ENCODE results near the gene KDM4D.
"Not testable (repeated sequence)": the region's sequence is repeated elsewhere in the genome, so short reads cannot be mapped to it uniquely, and the experiment has no call there.

The KDM4D gene

GRCh38 chr11:95024958-95025357, 51.4 kb downstream of the KDM4D start, which contains the start of gene KDM4E:
Gene KDM4E, plus strand, starts transcription at chr11:95025258. Its CDS starts 300 bp downstream, at chr11:95025558.
- no peak for DNase-seq (ENCODE audit: low read depth)
- TF ChIP-seq CTCF (conservative IDR thresholded peaks at IDR 0.05; ENCODE audit: low read depth, low read length): no peak
- H3K4me3 ChIP-seq (ENCODE audit: low read length): no peak within 1 kb of the TSS

- not testable (repeated sequence) for DNase-seq (ENCODE audit: low read depth); H3K4me3 ChIP-seq (ENCODE audit: low read length)
These were observed 52.1 kb downstream of the KDM4D start for GRCh38 chr11:95025594-95025993.

GRCh38 chr11:95028357-95028756, 54.8 kb downstream of the KDM4D start:
- no peak for DNase-seq (ENCODE audit: low read depth)
- no peak overlapping the region for H3K4me3 ChIP-seq (ENCODE audit: low read length)
- TF ChIP-seq CTCF (conservative IDR thresholded peaks at IDR 0.05; ENCODE audit: low read depth, low read length): no peak

GRCh38 chr11:95033051-95033450, 59.5 kb downstream of the KDM4D start:
- DNase-seq (ENCODE audit: low read depth): no peak
- no peak for TF ChIP-seq CTCF (conservative IDR thresholded peaks at IDR 0.05; ENCODE audit: low read depth, low read length)
- H3K4me3 ChIP-seq (ENCODE audit: low read length): no peak overlapping the region

- no peak for DNase-seq (ENCODE audit: low read depth)
- TF ChIP-seq CTCF (conservative IDR thresholded peaks at IDR 0.05; ENCODE audit: low read depth, low read length): no peak
These were observed 61.8 kb downstream of the KDM4D start for GRCh38 chr11:95035316-95035715.

GRCh38 chr11:95037356-95038035, 64.0 kb downstream of the KDM4D start:
- H3K4me3 ChIP-seq (ENCODE audit: low read length): peak overlapping the region; percentile 24
- DNase-seq (ENCODE audit: low read depth): not testable (repeated sequence)
- peak; percentile 17 for TF ChIP-seq CTCF (conservative IDR thresholded peaks at IDR 0.05; ENCODE audit: low read depth, low read length)

More at GRCh38 chr11:95035316-95035715, 61.8 kb downstream of the KDM4D start:
- H3K4me3 ChIP-seq (ENCODE audit: low read length): no peak overlapping the region

GRCh38 chr11:95042239-95042638, 68.7 kb downstream of the KDM4D start:
- H3K4me3 ChIP-seq (ENCODE audit: low read length): no peak overlapping the region
- no peak for TF ChIP-seq CTCF (conservative IDR thresholded peaks at IDR 0.05; ENCODE audit: low read depth, low read length)
- DNase-seq (ENCODE audit: low read depth): no peak

Data from retinal pigment epithelial cell (primary cell).